NCI-H1417 treated with DMSO at 0.1 percent for 48 hours (cell line): ENCODE measurements around the gene CMTM8.

Experiments used
- DNase-seq: peaks from one replicate; lab custom pipeline; 2025; lab: John Stamatoyannopoulos, UW

CMTM8 gene

DNA sequence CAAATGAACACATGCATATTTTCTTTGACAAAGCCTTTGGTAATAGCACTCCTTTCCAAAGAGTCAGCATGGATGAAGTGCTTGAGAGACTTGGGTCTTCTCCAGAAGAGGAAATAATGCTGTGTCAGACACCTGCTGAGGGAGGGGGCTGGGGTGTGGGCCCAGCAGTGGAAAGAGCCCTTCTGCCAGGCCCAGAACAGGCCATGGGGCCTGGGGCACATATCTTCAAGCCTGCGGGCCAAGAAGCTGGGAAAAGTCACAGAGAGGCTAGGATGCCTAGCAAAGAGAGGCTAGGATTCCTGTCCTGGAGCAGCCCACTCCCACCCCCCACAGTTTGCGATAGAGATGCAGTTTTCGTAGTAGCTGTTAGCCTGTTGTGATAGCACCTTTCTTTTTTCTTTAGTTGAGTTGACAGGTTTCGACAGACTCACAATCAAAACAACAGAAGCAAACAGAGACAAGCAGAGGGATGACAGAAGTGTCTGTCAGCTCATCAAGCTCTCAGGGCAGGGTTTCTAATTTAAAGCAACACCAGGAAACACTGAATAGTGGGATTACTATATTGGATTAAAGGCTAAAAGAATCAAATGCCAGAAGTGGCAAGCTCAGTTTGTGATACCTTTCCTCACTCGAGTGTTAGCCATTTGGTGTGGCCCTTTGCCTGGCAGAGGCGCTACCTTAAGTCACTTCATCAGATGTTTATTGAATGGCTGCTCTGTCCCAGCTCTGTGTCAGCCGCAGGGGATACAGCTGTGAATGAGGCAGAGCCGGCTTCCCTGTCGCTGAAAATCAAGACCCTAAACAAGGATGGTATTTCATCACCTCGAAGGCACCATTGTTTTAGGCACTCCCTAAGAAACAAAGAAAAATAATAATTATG is 172.1 kb downstream of the CMTM8 start:
- DNase-seq = no peak

DNA sequence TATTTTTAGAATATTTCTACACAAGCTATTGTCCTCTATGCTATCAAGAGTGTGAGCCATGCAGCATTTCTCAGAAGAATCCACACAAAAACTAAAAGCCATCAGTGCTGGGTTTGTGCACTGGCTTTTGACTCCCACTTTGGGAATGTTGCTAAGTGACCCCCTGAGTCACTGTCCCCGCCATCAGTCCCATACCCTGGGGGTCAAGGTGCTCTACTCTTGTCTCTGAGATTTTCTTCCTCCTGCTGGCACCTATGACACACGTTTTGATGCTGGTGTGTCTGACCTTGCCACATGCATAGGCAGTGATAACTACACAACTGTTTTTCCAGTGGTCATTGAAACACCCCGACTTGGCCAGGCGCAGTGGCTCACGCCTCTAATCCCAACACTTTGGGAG is 173.0 kb downstream of the CMTM8 start:
- no peak for DNase-seq

- DNase-seq = no peak
Observed at GRCh38 chr3:32412887-32413286, 174.4 kb downstream of the CMTM8 start.

DNA sequence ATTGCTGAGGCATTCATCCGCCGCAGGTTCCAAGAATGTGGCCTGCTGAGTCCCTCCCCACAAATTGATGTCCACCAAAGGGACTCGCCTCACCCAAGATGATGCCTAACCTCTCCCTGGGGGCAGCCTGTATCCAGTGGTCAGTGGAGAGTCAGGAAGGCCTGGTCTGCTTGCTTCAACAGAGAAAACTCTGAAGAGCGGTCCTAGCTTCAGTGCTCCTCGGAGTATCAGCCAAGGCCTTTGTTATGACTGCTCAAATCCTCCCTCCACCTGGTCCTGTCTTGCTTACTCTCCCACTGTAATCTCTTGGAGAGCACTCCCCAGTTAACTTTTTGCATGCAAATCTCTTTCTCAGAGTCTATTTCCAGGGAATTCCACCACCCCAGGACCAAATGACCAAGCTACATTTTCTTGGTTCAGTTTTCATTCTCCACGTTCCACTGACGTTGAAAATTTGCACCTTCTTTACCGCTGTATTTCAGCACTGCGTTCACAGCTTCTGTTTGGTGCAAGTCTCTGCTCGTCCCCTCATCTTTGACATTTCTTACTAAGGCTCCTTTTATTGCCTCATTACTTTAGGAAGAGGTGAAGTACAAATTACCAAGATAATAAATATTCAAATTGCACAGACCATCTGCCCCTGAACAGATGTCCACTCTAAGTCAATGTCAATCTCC is 175.5 kb downstream of the CMTM8 start:
- DNase-seq = no peak

- no peak for DNase-seq
Observed at GRCh38 chr3:32414522-32415202, 176.2 kb downstream of the CMTM8 start.

DNA sequence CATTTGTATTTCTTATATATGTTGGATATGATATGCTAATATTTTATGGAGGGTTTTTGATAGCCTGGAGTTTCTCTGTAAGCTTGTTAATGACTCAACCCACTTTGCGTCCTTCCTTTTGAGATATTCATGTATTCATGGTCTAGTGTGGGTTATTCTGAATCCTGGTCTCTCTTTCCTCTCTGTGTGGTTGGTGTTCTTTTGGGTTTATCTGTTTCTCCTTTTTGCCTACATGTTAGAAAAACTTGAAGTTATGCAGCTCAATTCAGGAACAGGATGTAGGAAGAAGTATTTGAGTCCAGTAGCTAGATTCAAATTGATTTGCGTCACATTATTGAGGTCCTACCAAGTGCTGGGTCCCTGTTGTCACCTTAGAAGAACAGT is 181.3 kb downstream of the CMTM8 start:
- no peak for DNase-seq
